ENCODE measurements around the gene ASPM.

- TF ChIP-seq SIN3A (conservative IDR thresholded peaks at IDR 0.05 in 1 of 2, IDR thresholded peaks at IDR 0.05 in 1 of 2; ENCODE audit: low read depth in 1 of 2, low read length in 2 of 2) (no peak), POLR2A (IDR thresholded peaks at IDR 0.05; ENCODE audit: control extremely low read depth in 1 of 2, low read depth in 2 of 2, low read length in 2 of 2) (no peak), EZH2 (IDR thresholded peaks at IDR 0.05; ENCODE audit: low read depth, low read length, severe bottlenecking) (no peak), FOSL1 (IDR thresholded peaks at IDR 0.05; ENCODE audit: insufficient read depth, low read depth, low read length) (no peak), CREB1 (IDR thresholded peaks at IDR 0.05) (no peak), RAD21 (IDR thresholded peaks at IDR 0.05 in 1 of 2, conservative IDR thresholded peaks at IDR 0.05 in 1 of 2; ENCODE audit: low read depth in 2 of 2, low read length in 2 of 2) (no peak), JUN (IDR thresholded peaks at IDR 0.05; ENCODE audit: low read depth, low read length) (no peak), TAF1 (IDR thresholded peaks at IDR 0.05; ENCODE audit: low read depth, low read length) (no peak), ZNF274 (IDR thresholded peaks at IDR 0.05; ENCODE audit: borderline replicate concordance, extremely low read depth, low read length) (no peak), CBX5 (IDR thresholded peaks at IDR 0.05; ENCODE audit: low read depth, low read length) (no peak), NANOG (IDR thresholded peaks at IDR 0.05; ENCODE audit: insufficient read depth, low read depth, low read length, poor library complexity, severe bottlenecking) (no peak), NRF1 (IDR thresholded peaks at IDR 0.05; ENCODE audit: low read depth, low read length) (no peak)
- TF ChIP-seq, protein P1, sequence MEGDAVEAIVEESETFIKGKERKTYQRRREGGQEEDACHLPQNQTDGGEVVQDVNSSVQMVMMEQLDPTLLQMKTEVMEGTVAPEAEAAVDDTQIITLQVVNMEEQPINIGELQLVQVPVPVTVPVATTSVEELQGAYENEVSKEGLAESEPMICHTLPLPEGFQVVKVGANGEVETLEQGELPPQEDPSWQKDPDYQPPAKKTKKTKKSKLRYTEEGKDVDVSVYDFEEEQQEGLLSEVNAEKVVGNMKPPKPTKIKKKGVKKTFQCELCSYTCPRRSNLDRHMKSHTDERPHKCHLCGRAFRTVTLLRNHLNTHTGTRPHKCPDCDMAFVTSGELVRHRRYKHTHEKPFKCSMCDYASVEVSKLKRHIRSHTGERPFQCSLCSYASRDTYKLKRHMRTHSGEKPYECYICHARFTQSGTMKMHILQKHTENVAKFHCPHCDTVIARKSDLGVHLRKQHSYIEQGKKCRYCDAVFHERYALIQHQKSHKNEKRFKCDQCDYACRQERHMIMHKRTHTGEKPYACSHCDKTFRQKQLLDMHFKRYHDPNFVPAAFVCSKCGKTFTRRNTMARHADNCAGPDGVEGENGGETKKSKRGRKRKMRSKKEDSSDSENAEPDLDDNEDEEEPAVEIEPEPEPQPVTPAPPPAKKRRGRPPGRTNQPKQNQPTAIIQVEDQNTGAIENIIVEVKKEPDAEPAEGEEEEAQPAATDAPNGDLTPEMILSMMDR (IDR thresholded peaks at IDR 0.05; ENCODE audit: control extremely low read depth in 1 of 3, insufficient read depth in 1 of 3, low read depth in 1 of 3, low read length in 3 of 3), result no peak
These were observed 50.3 kb downstream of the ASPM start for GRCh38 chr1:197096137-197096536.

All from H1 (cell line).